K562 (cell line): Measurements from ENCODE around the gene IP6K3. TPM values are rescaled to one million over a fixed set of nuclear protein-coding genes. Genes with fewer than 3 reads are reported as not detected.
A peak's percentile ranks its signal among the peaks of the same experiment; 100 is the strongest.

ENCODE experiments used
- ATAC-seq: fragments of 200-7000 bp; cut with Tn5 transposase; 3 replicates; pipeline ENCODE4 v1.9.1; 2020; ENCODE audit warnings: moderate library complexity
- BruUV-seq: library from RNA; stranded (reverse); fragments of 400-500 nt; replicated peaks from 2 replicates; lab custom pipeline; 2021; lab: Mats Ljungman, UMichigan
- CTCF ChIA-PET: fragments of 300-600 bp; formaldehyde crosslinking; extraction: SDS; loops from one replicate; lab custom pipeline; 2021; ENCODE audit warnings: low intra/inter-chr PET ratio; lab: Yijun Ruan, JAX
- POLR2A ChIA-PET: fragments of 300-600, 350-650 bp; sonication (Branson Sonifier 250); formaldehyde crosslinking; extraction: SDS; loops from one replicate; lab custom pipeline; 2021; ENCODE audit warnings: antibody characterized with exemption, inconsistent platforms; lab: Yijun Ruan, JAX
- DNase-seq, 4 experiments: peaks; one replicate each; pipeline versions ENCODE4 v3.0.0 to v3.0.0-alpha.2; 2011 to 2018; ENCODE audit warnings: low spot score in 3 of 4, mixed read lengths in 3 of 4; ENCODE audit errors: extremely low read depth in 1 of 4
- FAIRE-seq: peaks from 2 replicates; lab custom pipeline; 2011; peaks lifted over from hg19 to GRCh38; lab: Jason Lieb, UNC
- H2AFZ ChIP-seq: 2 replicates; pipeline ENCODE4 v1.6.0; 2011; ENCODE audit warnings: low read depth, low read length, control low read depth, inconsistent platforms
- H3K27ac ChIP-seq: fragments of 200-600 bp; 3 replicates; pipeline ENCODE4 v1.8.0; 2011; ENCODE audit warnings: low read depth, mild to moderate bottlenecking, control low read depth, inconsistent platforms, low read length, moderate library complexity, mixed read lengths; ENCODE audit errors: extremely low read depth
- H3K27me3 ChIP-seq, 2 experiments: fragments of 300-600 bp in 1 of 2; 2 replicates in 1 of 2; 3 replicates in 1 of 2; pipeline versions ENCODE4 v1.6.0 to v1.8.0; 2011; ENCODE audit warnings: inconsistent platforms in 2 of 2, low read length in 2 of 2, mild to moderate bottlenecking in 1 of 2, mixed read lengths in 1 of 2, moderate library complexity in 1 of 2; ENCODE audit not compliant: control insufficient read depth in 2 of 2, insufficient read depth in 2 of 2
- H3K36me3 ChIP-seq: fragments of 300-600 bp; 3 replicates; pipeline ENCODE4 v1.8.0; 2011; ENCODE audit warnings: mild to moderate bottlenecking, low read length, inconsistent platforms; ENCODE audit not compliant: control insufficient read depth, insufficient read depth
- H3K4me1 ChIP-seq, 2 experiments: fragments of 200-600 bp in 1 of 2; replicated peaks in 1 of 2; 2 replicates in 1 of 2; 3 replicates in 1 of 2; pipeline versions ENCODE4 v1.5.1 to v1.8.0; 2011; ENCODE audit warnings: inconsistent platforms in 2 of 2, low read length in 2 of 2, mild to moderate bottlenecking in 1 of 2, mixed read lengths in 1 of 2, moderate library complexity in 1 of 2; ENCODE audit not compliant: control insufficient read depth in 2 of 2, insufficient read depth in 2 of 2
- H3K4me2 ChIP-seq: 2 replicates; pipeline ENCODE4 v1.6.1; 2011; ENCODE audit warnings: low read length, control low read depth, inconsistent platforms, mixed read lengths; ENCODE audit not compliant: insufficient read depth
- H3K4me3 ChIP-seq: fragments of 200-600 bp; sonication (generic), shearing (Covaris generic); 2 replicates; pipeline ENCODE4 v1.5.1; 2016; ENCODE audit warnings: control low read depth, inconsistent platforms
- H3K79me2 ChIP-seq: fragments of 200-600 bp; 3 replicates; pipeline ENCODE4 v1.8.0; 2011; ENCODE audit warnings: low read length, inconsistent platforms; ENCODE audit not compliant: control insufficient read depth, insufficient read depth
- H3K9ac ChIP-seq, 2 experiments: 2 replicates each; pipeline versions ENCODE4 v1.6.0 to v1.6.1; 2011; ENCODE audit warnings: low read depth in 2 of 2, low read length in 2 of 2, control low read depth in 1 of 2, inconsistent platforms in 1 of 2, mild to moderate bottlenecking in 1 of 2, mixed read lengths in 1 of 2; ENCODE audit not compliant: insufficient read depth in 1 of 2
- H3K9me1 ChIP-seq: one replicate; pipeline ENCODE4 v1.6.0; 2011; ENCODE audit warnings: inconsistent platforms, mild to moderate bottlenecking, low read length, moderate library complexity; ENCODE audit not compliant: control insufficient read depth, insufficient read depth
- H3K9me3 ChIP-seq: replicated peaks from 2 replicates; pipeline ENCODE4 v1.5.1; 2011; ENCODE audit warnings: low read depth, low read length, inconsistent platforms; ENCODE audit not compliant: control insufficient read depth, insufficient read depth
- H4K20me1 ChIP-seq: replicated peaks from 2 replicates; pipeline ENCODE4 v1.6.1; 2011; ENCODE audit warnings: low read length, inconsistent platforms, mixed read lengths; ENCODE audit not compliant: control insufficient read depth, insufficient read depth
- ARHGAP35 ChIP-seq: fragments of 450-650 bp; IDR thresholded peaks from 2 replicates; pipeline ENCODE4 v1.6.1; 2018; ENCODE audit not compliant: partially characterized antibody
- ARID1B ChIP-seq: fragments of 450-650 bp; IDR thresholded peaks from 2 replicates; pipeline ENCODE4 v1.6.1; 2016; ENCODE audit warnings: antibody characterized with exemption, mild to moderate bottlenecking, inconsistent platforms
- CEBPB ChIP-seq: fragments of 450-650 bp; IDR thresholded peaks from 2 replicates; pipeline ENCODE4 v1.6.1; 2016; ENCODE audit warnings: missing genetic modification characterization, missing compliant biosample characterization
- ELF2 ChIP-seq: fragments of 250-450 bp; sonication (Bioruptor Pico); IDR thresholded peaks from 2 replicates; pipeline ENCODE4 v1.5.0; 2021; ENCODE audit warnings: mild to moderate bottlenecking
- ELF4 ChIP-seq: fragments of 450-650 bp; formaldehyde crosslinking; IDR thresholded peaks from 2 replicates; pipeline ENCODE4 v1.4.0; 2022; ENCODE audit warnings: missing genetic modification characterization
- FOXK1 ChIP-seq: sonication (generic); formaldehyde crosslinking; IDR thresholded peaks from 2 replicates; pipeline ENCODE4 v1.8.0; 2022; ENCODE audit warnings: missing genetic modification reagents, mild to moderate bottlenecking, borderline replicate concordance
- HEY1 ChIP-seq: fragments of 250-450 bp; sonication (Bioruptor Pico); IDR thresholded peaks from 2 replicates; pipeline ENCODE4 v1.5.0; 2020; ENCODE audit warnings: mild to moderate bottlenecking, moderate library complexity, borderline replicate concordance
- HMBOX1 ChIP-seq: sonication (generic); IDR thresholded peaks from 2 replicates; pipeline ENCODE4 v1.6.1; 2016
- MTA2 ChIP-seq: fragments of 450-650 bp; IDR thresholded peaks from 2 replicates; pipeline ENCODE4 v1.6.1; 2016; ENCODE audit warnings: low read depth
- OTX1 ChIP-seq: fragments of 450-650 bp; formaldehyde crosslinking; IDR thresholded peaks from 2 replicates; pipeline ENCODE4 v1.4.0; 2022; ENCODE audit warnings: mild to moderate bottlenecking
- PHB2 ChIP-seq: fragments of 450-650 bp; IDR thresholded peaks from 2 replicates; pipeline ENCODE4 v1.6.1; 2017; ENCODE audit warnings: low read depth
- POLR2A ChIP-seq: fragments of 450-650 bp; conservative IDR thresholded peaks from 2 replicates; pipeline ENCODE4 v1.6.1; 2016
- POLR2B ChIP-seq: fragments of 450-650 bp; IDR thresholded peaks from 2 replicates; pipeline ENCODE4 v1.6.1; 2018; ENCODE audit warnings: low read depth; ENCODE audit not compliant: partially characterized antibody
- RBFOX2 ChIP-seq: fragments of 200-400 bp; formaldehyde crosslinking; IDR thresholded peaks from 2 replicates; pipeline ENCODE4 v1.6.1; 2017; ENCODE audit warnings: low read depth, mild to moderate bottlenecking, low read length, moderate library complexity
- SAFB ChIP-seq: fragments of 200-400 bp; formaldehyde crosslinking; IDR thresholded peaks from 2 replicates; pipeline ENCODE4 v1.6.1; 2017; ENCODE audit warnings: low read depth, low read length, borderline replicate concordance
- SIN3B ChIP-seq: fragments of 450-650 bp; IDR thresholded peaks from 2 replicates; pipeline ENCODE4 v1.6.1; 2017; ENCODE audit warnings: low read depth, mild to moderate bottlenecking, moderate library complexity
- SMAD4 ChIP-seq: fragments of 250-450 bp; sonication (Bioruptor Pico); conservative IDR thresholded peaks from 2 replicates; pipeline ENCODE4 v1.8.0; 2021; ENCODE audit warnings: inconsistent platforms, mild to moderate bottlenecking, moderate library complexity
- SMARCA4 ChIP-seq: fragments of 450-650 bp; IDR thresholded peaks from 2 replicates; pipeline ENCODE4 v1.6.1; 2016
- TEAD2 ChIP-seq: fragments of 450-650 bp; IDR thresholded peaks from 2 replicates; pipeline ENCODE4 v1.6.1; 2016; ENCODE audit warnings: missing genetic modification characterization, control low read depth, missing compliant biosample characterization
- THRB ChIP-seq: fragments of 450-650 bp; formaldehyde crosslinking; conservative IDR thresholded peaks from 2 replicates; pipeline ENCODE4 v1.4.0; 2022; ENCODE audit warnings: mild to moderate bottlenecking, missing genetic modification characterization
- ZNF174 ChIP-seq: fragments of 250-450 bp; sonication (Bioruptor Pico); IDR thresholded peaks from 2 replicates; pipeline ENCODE4 v1.4.0; 2020; ENCODE audit warnings: mild to moderate bottlenecking
- ZNF217 ChIP-seq: sonication (generic); formaldehyde crosslinking; IDR thresholded peaks from 2 replicates; pipeline ENCODE4 v1.8.0; 2022; ENCODE audit warnings: mild to moderate bottlenecking, missing genetic modification reagents
- WGBS: fragments of 100-300 bp; shearing (Covaris generic); methylation state at CpG from one replicate; pipeline ENCODE4 v1.1.6; 2016; ENCODE audit warnings: low coverage, mixed read lengths; ENCODE audit not compliant: insufficient coverage; ENCODE audit errors: missing lambda C conversion rate; 5-methylcytosine and 5-hydroxymethylcytosine counted together
- in situ Hi-C: fragments of 300-500 bp; cut with MboI; formaldehyde crosslinking; loops from 4 replicates; pipeline ENCODE4 v1.15.0; 2018; ENCODE audit warnings: inconsistent platforms, mixed read lengths
- intact Hi-C: fragments of 100-400 bp; cut with micrococcal nuclease; formaldehyde crosslinking; loops from 2 replicates; pipeline ENCODE4 v1.14.2; 2022
- polyA plus RNA-seq, 8 experiments: library from polyadenylated mRNA; depleted of rRNA in 4 of 8; stranded (reverse) in 5 of 8; unstranded in 3 of 8; fragments of >200 nt; fragmentation: Nextera tagmentation in 2 of 8; fragmentation: Illumina TruSeq in 1 of 8; extraction: Ambion mirVana in 2 of 8; extraction: Trizol in 1 of 8; gene quantifications; 2 replicates each; pipeline versions ENCODE4 v1.2.1 to v1.2.3, GENCODE V29; 2011 to 2014; ENCODE audit warnings: inconsistent platforms in 1 of 8, missing spikeins in 1 of 8
- total RNA-seq, 7 experiments: library from RNA; depleted of rRNA in 6 of 7; stranded (reverse); fragments of >200 nt in 6 of 7; fragmentation: Illumina TruSeq in 2 of 7; extraction: Trizol in 2 of 7; gene quantifications; 2 replicates each; pipeline versions ENCODE4 v1.2.1 to v1.2.3, GENCODE V29; 2011 to 2021; ENCODE audit warnings: low replicate concordance in 1 of 7

Gene IP6K3
- total and polyA plus RNA-seq, 9 of the 15 experiments (the other 6 are each of a cell fraction or from before 2014, with no cell fraction given), result not detected

- no peak for TF ChIP-seq MTA2
- TF ChIP-seq SMAD4 (CRISPR knock-in tag), result peak; percentile 50; the same call in 1 of the 2 replicates
- no peak for TF ChIP-seq ZNF174 (CRISPR knock-in tag)
- no peak for TF ChIP-seq ARHGAP35
- no peak for TF ChIP-seq TEAD2 (tag)
- TF ChIP-seq, all 486 proteins: peak for 54
Observed at GRCh38 chr6:33771146-33772081, 24.7 kb upstream of the IP6K3 start (continued).

GRCh38 chr6:33770833-33771145 lies 24.1 kb upstream of the IP6K3 start:
- Histone ChIP-seq H3K9ac (peak overlapping the region in 1 of 2 experiments; percentile 69; a peak in 1 of 4 replicates), H3K4me3 (no peak overlapping the region), H3K4me1 (peaks cover 3 to 15% of the 10 kb centered on the region in 2 experiments; a peak in 3 of 5 replicates), H3K9me3 (no peaks in the 10 kb centered on the region), H3K27me3 (peaks cover 16 to 41% of the 10 kb centered on the region in 2 experiments; a peak in 4 of 5 replicates), H2AFZ (no peak overlapping the region), H3K36me3 (peaks cover 29% of the 10 kb centered on the region; the same call in 2 of the 3 replicates), H3K9me1 (no peaks in the 10 kb centered on the region), H3K27ac (no peak overlapping the region), H3K4me2 (no peak overlapping the region), H4K20me1 (peaks cover 35% of the 10 kb centered on the region), H3K79me2 (no peaks in the 10 kb centered on the region)
- ChIA-PET CTCF (interaction anchor here (1.4 to 2.2 kb wide), 2 partner anchors 257 to 384 kb away, joined by 10 to 16 read pairs; no protein-coding TSS in a partner anchor), POLR2A (interaction anchor here (0.6 to 4.8 kb wide), 7 partner anchors 11 to 337 kb away, joined by 3 to 36 read pairs (median 3); no protein-coding TSS in a partner anchor)
- FAIRE-seq (no peak), ATAC-seq (no peak), DNase-seq (no peak)
- in situ Hi-C loops, result loop anchor here (5.0 kb wide), 1 partner anchor 262 kb away; no protein-coding TSS in a partner anchor
- intact Hi-C loops, result loop anchor here (1.0 to 5.0 kb wide), 3 partner anchors 72 to 386 kb away; no protein-coding TSS in a partner anchor
- no TSS peak for BruUV-seq
- 32% methylated on average over 3 of the region's 3 CpGs for WGBS
- TF ChIP-seq HMBOX1 (no peak), HEY1 (CRISPR knock-in tag) (no peak), PHB2 (no peak), ELF4 (CRISPR knock-in tag) (no peak), SIN3B (no peak), FOXK1 (CRISPR knock-in tag) (peak; percentile 3; the same call in 1 of the 2 replicates), SMARCA4 (no peak), ARID1B (no peak), RBFOX2 (no peak), ELF2 (CRISPR knock-in tag) (no peak), POLR2A (0 out of 2 replicates have a peak, but pooled peaks have one; percentile 51), CEBPB (tag) (no peak), SAFB (no peak), ZNF217 (CRISPR knock-in tag) (no peak), THRB (CRISPR knock-in tag) (no peak), POLR2B (peak; percentile 7), OTX1 (CRISPR knock-in tag) (no peak)
